Effector memory CD4-positive, alpha-beta T cell (primary cell): ENCODE measurements around the gene NXPH3.
"Not testable (repeated sequence)": the region's sequence is repeated elsewhere in the genome, so short reads cannot be mapped to it uniquely, and the experiment has no call there.

Experiments
- DNase-seq, 3 donors: peaks; one replicate each; pipeline ENCODE4 v3.0.0-alpha.2; 2020
- H3K27ac ChIP-seq: 2 replicates; pipeline ENCODE4 v1.7.0; 2013; ENCODE audit warnings: mild to moderate bottlenecking, low read length, moderate library complexity; ENCODE audit not compliant: insufficient read depth, poor library complexity, severe bottlenecking
- H3K27me3 ChIP-seq: replicated peaks from 2 replicates; pipeline ENCODE4 v1.7.0; 2013; ENCODE audit warnings: mild to moderate bottlenecking, low read length; ENCODE audit not compliant: insufficient read depth, control insufficient read depth, poor library complexity, severe bottlenecking
- H3K36me3 ChIP-seq: 2 replicates; pipeline ENCODE4 v1.7.0; 2013; ENCODE audit warnings: mild to moderate bottlenecking, low read length, moderate library complexity; ENCODE audit not compliant: control insufficient read depth, insufficient read depth
- H3K4me1 ChIP-seq: 2 replicates; pipeline ENCODE4 v1.7.0; 2013; ENCODE audit warnings: low read length, mild to moderate bottlenecking; ENCODE audit not compliant: control insufficient read depth, insufficient read depth, poor library complexity, severe bottlenecking
- H3K4me3 ChIP-seq: 2 replicates; pipeline ENCODE4 v1.7.0; 2013; ENCODE audit warnings: low read length, low read depth, mild to moderate bottlenecking; ENCODE audit not compliant: insufficient read depth, poor library complexity, severe bottlenecking
- H3K9me3 ChIP-seq: 2 replicates; pipeline ENCODE4 v1.7.0; 2013; ENCODE audit warnings: mild to moderate bottlenecking, low read length, moderate library complexity; ENCODE audit not compliant: control insufficient read depth

NXPH3 gene

GRCh38 chr17:49548051-49548505 is 27.6 kb upstream of the NXPH3 start:
- H3K4me3 ChIP-seq, result no peak overlapping the region
- DNase-seq, result no peak
- H3K27me3 ChIP-seq, result no peaks in the 10 kb centered on the region
- H3K27ac ChIP-seq, result no peak overlapping the region
- no peaks in the 10 kb centered on the region for H3K36me3 ChIP-seq
- no peaks in the 10 kb centered on the region for H3K9me3 ChIP-seq
- H3K4me1 ChIP-seq, result no peaks in the 10 kb centered on the region

- H3K9me3 ChIP-seq, result no peaks in the 10 kb centered on the region
- H3K27me3 ChIP-seq, result no peaks in the 10 kb centered on the region
- no peaks in the 10 kb centered on the region for H3K36me3 ChIP-seq
- H3K27ac ChIP-seq, result no peak overlapping the region
- no peak for DNase-seq
- no peaks in the 10 kb centered on the region for H3K4me1 ChIP-seq
- H3K4me3 ChIP-seq, result no peak overlapping the region
Observed at GRCh38 chr17:49548506-49549310, 27.0 kb upstream of the NXPH3 start.

GRCh38 chr17:49549311-49549605 is 26.4 kb upstream of the NXPH3 start:
- Histone ChIP-seq H3K27me3 (no peaks in the 10 kb centered on the region), H3K36me3 (no peaks in the 10 kb centered on the region), H3K4me3 (no peak overlapping the region), H3K4me1 (no peaks in the 10 kb centered on the region), H3K9me3 (no peaks in the 10 kb centered on the region), H3K27ac (no peak overlapping the region)
- DNase-seq, result no peak

DNA sequence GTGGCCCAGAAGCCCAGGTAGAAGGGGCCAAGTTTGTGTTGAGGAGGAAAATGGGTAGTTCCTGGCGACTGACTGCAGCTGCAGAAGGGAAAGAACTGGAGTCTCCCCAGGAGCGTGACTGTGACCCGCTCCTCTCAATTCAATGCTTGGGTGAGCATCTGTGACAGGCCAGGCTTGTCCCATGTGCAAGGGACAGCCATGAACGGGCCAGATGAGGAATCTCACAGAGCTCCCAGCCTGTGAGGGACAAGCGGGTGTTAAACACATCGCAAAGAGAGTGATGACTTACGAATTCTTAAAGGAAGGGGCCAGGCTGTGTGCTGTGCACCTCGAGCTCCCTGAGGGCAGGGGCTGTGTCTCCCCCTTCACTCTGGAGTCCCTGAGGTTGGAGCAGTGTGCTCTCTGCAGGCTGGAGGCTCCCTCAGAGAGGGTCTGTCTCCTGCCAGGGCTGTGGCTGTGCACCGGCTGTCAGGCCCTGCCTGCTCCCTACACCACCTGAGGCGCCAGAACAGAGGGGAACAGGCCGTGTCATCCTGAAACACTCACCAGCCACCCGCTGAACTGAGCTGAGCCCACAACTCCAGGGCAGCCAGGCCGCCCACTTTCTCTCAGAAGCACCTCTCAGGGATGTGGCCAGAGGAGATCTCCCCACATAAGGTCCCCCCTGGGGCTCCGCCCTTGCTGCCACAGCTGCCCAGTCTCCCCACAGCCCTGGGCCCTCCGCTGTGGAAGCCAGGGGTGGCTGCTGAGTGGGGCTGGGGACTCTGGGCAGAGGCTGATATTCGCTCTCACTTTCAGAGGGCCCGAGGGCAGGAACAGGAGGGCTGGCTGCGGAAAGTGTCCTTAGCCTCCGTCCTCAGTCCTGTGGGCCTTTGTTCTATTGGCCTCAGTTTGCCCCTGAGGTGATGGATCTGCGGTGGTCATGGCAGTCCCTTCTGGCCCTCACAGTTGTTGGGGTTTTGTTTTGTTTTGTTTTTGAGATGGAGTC is 25.7 kb upstream of the NXPH3 start:
- H3K4me3 ChIP-seq, result no peak overlapping the region
- H3K4me1 ChIP-seq, result no peaks in the 10 kb centered on the region
- no peak for DNase-seq
- H3K9me3 ChIP-seq, result no peaks in the 10 kb centered on the region
- H3K36me3 ChIP-seq, result no peaks in the 10 kb centered on the region
- no peak overlapping the region for H3K27ac ChIP-seq
- no peaks in the 10 kb centered on the region for H3K27me3 ChIP-seq

DNA sequence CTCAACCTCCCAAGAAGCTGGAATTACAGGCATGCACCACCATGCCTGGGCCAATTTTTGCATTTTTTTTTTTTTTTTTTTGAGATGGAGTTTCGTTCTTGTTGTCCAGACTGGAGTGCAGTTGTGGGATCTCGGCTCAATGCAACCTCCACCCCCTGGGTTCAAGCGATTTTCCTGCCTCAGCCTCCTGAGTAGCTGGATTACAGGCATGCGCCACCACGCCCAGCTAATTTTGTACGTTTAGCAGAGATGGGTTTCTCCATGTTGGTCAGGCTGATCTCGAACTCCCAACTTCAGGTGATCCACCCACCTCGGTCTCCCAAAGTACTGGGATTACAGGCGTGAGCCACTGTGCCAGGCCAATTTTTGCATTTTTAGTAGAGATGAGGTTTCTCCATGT is 24.9 kb upstream of the NXPH3 start:
- not testable (repeated sequence) for H3K4me1 ChIP-seq, H3K4me3 ChIP-seq, H3K36me3 ChIP-seq, H3K27ac ChIP-seq, H3K9me3 ChIP-seq, H3K27me3 ChIP-seq, DNase-seq

- Histone ChIP-seq H3K27me3 (no peaks in the 10 kb centered on the region), H3K4me3 (no peak overlapping the region), H3K27ac (no peak overlapping the region), H3K4me1 (no peaks in the 10 kb centered on the region), H3K36me3 (no peaks in the 10 kb centered on the region), H3K9me3 (no peaks in the 10 kb centered on the region)
- DNase-seq, result no peak
Observed at GRCh38 chr17:49551221-49552069, 24.2 kb upstream of the NXPH3 start.

- H3K27me3 ChIP-seq, result no peaks in the 10 kb centered on the region
Observed at GRCh38 chr17:49552070-49552751, 23.5 kb upstream of the NXPH3 start.

DNA sequence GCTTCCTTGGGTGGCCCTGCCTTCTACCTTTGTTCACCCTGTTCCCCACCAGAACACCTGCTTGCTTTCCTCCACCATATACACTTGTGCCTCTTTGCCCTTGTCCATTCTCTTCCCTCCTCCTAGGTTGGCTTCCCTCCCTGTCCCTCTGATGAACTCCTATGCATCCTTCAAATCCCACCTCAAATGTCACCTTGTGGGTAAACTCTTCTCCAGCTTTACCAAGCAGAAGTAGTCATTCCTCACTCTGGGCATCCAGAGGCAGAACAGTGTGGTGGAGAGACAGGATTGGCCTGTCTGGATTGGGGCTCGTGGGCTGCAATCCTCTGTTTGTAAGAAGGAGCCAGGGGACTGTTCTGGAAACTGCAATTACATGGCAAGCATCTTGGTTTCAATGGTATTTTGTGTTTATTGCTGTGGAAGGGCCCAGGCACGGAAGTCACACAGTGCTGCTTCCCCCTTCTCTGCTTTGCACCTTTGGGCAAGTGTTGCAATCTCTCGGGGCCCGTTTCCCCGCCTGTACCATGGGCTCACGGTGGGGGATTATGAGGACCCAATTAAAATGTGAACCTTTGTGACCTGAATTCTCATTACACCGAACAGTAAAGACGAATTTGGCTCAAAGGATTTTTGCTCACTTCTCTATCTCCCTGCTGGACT is 21.9 kb upstream of the NXPH3 start:
- Histone ChIP-seq H3K9me3 (no peaks in the 10 kb centered on the region), H3K4me3 (no peak overlapping the region), H3K27ac (no peak overlapping the region), H3K36me3 (no peaks in the 10 kb centered on the region), H3K4me1 (no peaks in the 10 kb centered on the region), H3K27me3 (no peaks in the 10 kb centered on the region)
- DNase-seq, result no peak

More at GRCh38 chr17:49552070-49552751, 23.5 kb upstream of the NXPH3 start:
- no peaks in the 10 kb centered on the region for H3K9me3 ChIP-seq
- no peaks in the 10 kb centered on the region for H3K4me1 ChIP-seq
- no peak for DNase-seq
- no peaks in the 10 kb centered on the region for H3K36me3 ChIP-seq
- H3K4me3 ChIP-seq, result no peak overlapping the region
- no peak overlapping the region for H3K27ac ChIP-seq
